GM19023 (cell line): Measurements from ENCODE around the gene MEIS2.
A peak's percentile ranks its signal among the peaks of the same experiment; 100 is the strongest.

Experiments
- ATAC-seq: cut with Tn5 transposase; IDR thresholded peaks from one replicate; pipeline ENCODE4 v1.9.1; 2021; ENCODE audit warnings: mild to moderate bottlenecking, moderate library complexity; ENCODE audit not compliant: unreplicated experiment

The MEIS2 gene

GRCh38 chr15:36882056-36882455, 218.3 kb downstream of the MEIS2 start:
- ATAC-seq: no peak

GRCh38 chr15:36881516-36881915, 218.8 kb downstream of the MEIS2 start:
- ATAC-seq: no peak

- ATAC-seq: no peak
Observed at GRCh38 chr15:36880913-36881460, 219.4 kb downstream of the MEIS2 start.

- no peak for ATAC-seq
Observed at GRCh38 chr15:36880224-36880912, 220.0 kb downstream of the MEIS2 start.

GRCh38 chr15:36879568-36880222, 220.7 kb downstream of the MEIS2 start:
- no peak for ATAC-seq

- no peak for ATAC-seq
Observed at GRCh38 chr15:36878684-36879262, 221.6 kb downstream of the MEIS2 start.

- ATAC-seq: peak; percentile 56
Observed at GRCh38 chr15:36877796-36878683, 222.3 kb downstream of the MEIS2 start.

- peak; percentile 15 for ATAC-seq
Observed at GRCh38 chr15:36877294-36877693, 223.1 kb downstream of the MEIS2 start.

GRCh38 chr15:36875740-36876334, 224.5 kb downstream of the MEIS2 start:
- no peak for ATAC-seq

- ATAC-seq: no peak
Observed at GRCh38 chr15:36874930-36875329, 225.4 kb downstream of the MEIS2 start.

GRCh38 chr15:36867436-36867835, 232.9 kb downstream of the MEIS2 start:
- ATAC-seq: no peak

- ATAC-seq: no peak
Observed at GRCh38 chr15:36866896-36867295, 233.5 kb downstream of the MEIS2 start.

- ATAC-seq: no peak
Observed at GRCh38 chr15:36863570-36863969, 236.8 kb downstream of the MEIS2 start.

- ATAC-seq: no peak
Observed at GRCh38 chr15:36860792-36861191, 239.6 kb downstream of the MEIS2 start.

- ATAC-seq: no peak
Observed at GRCh38 chr15:36858423-36858822, 241.9 kb downstream of the MEIS2 start.

- no peak for ATAC-seq
Observed at GRCh38 chr15:36856339-36856973, 243.9 kb downstream of the MEIS2 start.

GRCh38 chr15:36850864-36851263, 249.5 kb downstream of the MEIS2 start:
- ATAC-seq: no peak

- ATAC-seq: no peak
Observed at GRCh38 chr15:36845270-36845669, 255.1 kb downstream of the MEIS2 start.

- no peak for ATAC-seq
Observed at GRCh38 chr15:36844534-36844998, 255.8 kb downstream of the MEIS2 start.

GRCh38 chr15:36843822-36844221, 256.5 kb downstream of the MEIS2 start:
- no peak for ATAC-seq
